HEK293 (cell line): Measurements from ENCODE around the gene ARHGAP25.

Source experiments
- CTCF ChIA-PET: fragments of 350-600 bp; formaldehyde crosslinking; extraction: SDS; loops from one replicate; lab custom pipeline; 2021; ENCODE audit warnings: antibody characterized with exemption; lab: Yijun Ruan, JAX
- POLR2A ChIA-PET: fragments of 300-600 bp; formaldehyde crosslinking; extraction: SDS; loops from one replicate; lab custom pipeline; 2020; ENCODE audit warnings: antibody characterized with exemption, inconsistent platforms; lab: Yijun Ruan, JAX
- H3K27ac ChIP-seq: fragments of 200-500 bp; sonication (Bioruptor generic); 2 replicates; pipeline ENCODE4 v1.5.1; 2014; ENCODE audit warnings: low read depth, low read length, control low read depth, inconsistent platforms; ENCODE audit errors: extremely low read depth
- H3K36me3 ChIP-seq, 2 experiments: fragments of 200-500 bp in 1 of 2; sonication (Bioruptor generic) in 1 of 2; 1 replicate in 1 of 2; 2 replicates in 1 of 2; pipeline ENCODE4 v1.5.1; 2014 to 2017; ENCODE audit warnings: inconsistent platforms in 2 of 2, low read length in 2 of 2; ENCODE audit not compliant: control insufficient read depth in 2 of 2, insufficient read depth in 1 of 2
- H3K4me1 ChIP-seq: fragments of 200-500 bp; sonication (Bioruptor generic); 2 replicates; pipeline ENCODE4 v1.5.1; 2014; ENCODE audit warnings: mild to moderate bottlenecking, low read length, inconsistent platforms; ENCODE audit not compliant: control insufficient read depth, insufficient read depth
- H3K4me3 ChIP-seq: 2 replicates; pipeline ENCODE4 v1.5.1; 2011; ENCODE audit warnings: low read depth, mild to moderate bottlenecking, control low read depth, low read length, moderate library complexity
- H3K9me3 ChIP-seq: fragments of 200-500 bp; sonication (Bioruptor generic); 2 replicates; pipeline ENCODE4 v1.5.1; 2014; ENCODE audit warnings: low read depth, low read length, inconsistent platforms; ENCODE audit not compliant: control insufficient read depth, insufficient read depth
- AEBP2 ChIP-seq: fragments of 450-650 bp; formaldehyde crosslinking; IDR thresholded peaks from 2 replicates; pipeline ENCODE4 v1.5.1; 2016; ENCODE audit warnings: missing biosample characterization, missing genetic modification characterization, borderline replicate concordance
- CTCF ChIP-seq: fragments of 450-650 bp; formaldehyde crosslinking; IDR thresholded peaks from 2 replicates; pipeline ENCODE4 v1.5.1; 2016; ENCODE audit warnings: missing biosample characterization, missing genetic modification characterization
- HOXC10 ChIP-seq: sonication (generic); formaldehyde crosslinking; IDR thresholded peaks from 2 replicates; pipeline ENCODE4 v1.8.1; 2023; ENCODE audit warnings: mild to moderate bottlenecking, missing genetic modification reagents
- PBX3 ChIP-seq: sonication (generic); formaldehyde crosslinking; IDR thresholded peaks from 2 replicates; pipeline ENCODE4 v1.8.1; 2022; ENCODE audit warnings: mild to moderate bottlenecking, moderate library complexity, missing genetic modification reagents
- SETDB1 ChIP-seq: IDR thresholded peaks from one replicate; pipeline ENCODE4 v1.6.1; 2017; ENCODE audit warnings: mild to moderate bottlenecking, low read length, moderate library complexity, mixed read lengths; ENCODE audit not compliant: insufficient read length
- TCF7L2 ChIP-seq: IDR thresholded peaks from 2 replicates; pipeline ENCODE4 v1.6.1; 2011; ENCODE audit warnings: low read depth, mild to moderate bottlenecking, inconsistent platforms, low read length, moderate library complexity, borderline replicate concordance
- TRIM28 ChIP-seq: IDR thresholded peaks from 2 replicates; pipeline ENCODE4 v1.6.1; 2011; ENCODE audit warnings: low read length, control low read depth, borderline replicate concordance
- ZBTB20 ChIP-seq: fragments of 450-650 bp; formaldehyde crosslinking; IDR thresholded peaks from 2 replicates; pipeline ENCODE4 v1.5.1; 2016; ENCODE audit warnings: missing biosample characterization, missing genetic modification characterization
- ZFP3 ChIP-seq: fragments of 450-650 bp; formaldehyde crosslinking; IDR thresholded peaks from 2 replicates; pipeline ENCODE4 v1.5.1; 2016; ENCODE audit warnings: low read depth, missing biosample characterization, missing genetic modification characterization
- ZNF133 ChIP-seq: fragments of 450-650 bp; formaldehyde crosslinking; IDR thresholded peaks from 2 replicates; pipeline ENCODE4 v1.5.1; 2016; ENCODE audit warnings: missing biosample characterization, missing genetic modification characterization
- ZNF157 ChIP-seq: fragments of 450-650 bp; formaldehyde crosslinking; IDR thresholded peaks from 2 replicates; pipeline ENCODE4 v1.5.1; 2016; ENCODE audit warnings: missing biosample characterization, missing genetic modification characterization
- ZNF302 ChIP-seq: fragments of 450-650 bp; formaldehyde crosslinking; IDR thresholded peaks from 2 replicates; pipeline ENCODE4 v1.5.1; 2016; ENCODE audit warnings: missing biosample characterization, missing genetic modification characterization, low read depth
- ZNF433 ChIP-seq: fragments of 450-650 bp; formaldehyde crosslinking; IDR thresholded peaks from 2 replicates; pipeline ENCODE4 v1.5.1; 2016; ENCODE audit warnings: missing biosample characterization, missing genetic modification characterization, low read depth
- ZNF629 ChIP-seq: fragments of 450-650 bp; formaldehyde crosslinking; IDR thresholded peaks from 2 replicates; pipeline ENCODE4 v1.5.1; 2017; ENCODE audit warnings: missing biosample characterization, missing genetic modification characterization
- ZNF664 ChIP-seq: fragments of 450-650 bp; formaldehyde crosslinking; IDR thresholded peaks from 2 replicates; pipeline ENCODE4 v1.5.1; 2016; ENCODE audit warnings: missing biosample characterization, missing genetic modification characterization
- ZNF768 ChIP-seq: fragments of 450-650 bp; formaldehyde crosslinking; IDR thresholded peaks from 2 replicates; pipeline ENCODE4 v1.5.1; 2018; ENCODE audit warnings: missing biosample characterization, mild to moderate bottlenecking, missing genetic modification characterization
- ZNF785 ChIP-seq: fragments of 450-650 bp; formaldehyde crosslinking; IDR thresholded peaks from 2 replicates; pipeline ENCODE4 v1.5.1; 2016; ENCODE audit warnings: missing biosample characterization, missing genetic modification characterization
- ZNF791 ChIP-seq: fragments of 450-650 bp; formaldehyde crosslinking; IDR thresholded peaks from 2 replicates; pipeline ENCODE4 v1.5.1; 2016; ENCODE audit warnings: missing biosample characterization, missing genetic modification characterization
- ZNF837 ChIP-seq: fragments of 450-650 bp; formaldehyde crosslinking; IDR thresholded peaks from 2 replicates; pipeline ENCODE4 v1.5.1; 2016; ENCODE audit warnings: missing biosample characterization, missing genetic modification characterization
- TF ChIP-seq, protein P1 (sequence below): fragments of 450-650 bp; formaldehyde crosslinking; IDR thresholded peaks from 2 replicates; pipeline ENCODE4 v1.5.1; 2016; ENCODE audit warnings: missing biosample characterization, missing genetic modification characterization
- TF ChIP-seq, protein P2 (sequence below): fragments of 450-650 bp; formaldehyde crosslinking; IDR thresholded peaks from 2 replicates; pipeline ENCODE4 v1.5.1; 2017; ENCODE audit warnings: missing biosample characterization, missing genetic modification characterization
- TF ChIP-seq, protein P3 (sequence below): IDR thresholded peaks from 2 replicates; pipeline ENCODE4 v1.6.1; 2011; ENCODE audit warnings: mild to moderate bottlenecking, low read depth, low read length, borderline replicate concordance

Gene ARHGAP25

DNA sequence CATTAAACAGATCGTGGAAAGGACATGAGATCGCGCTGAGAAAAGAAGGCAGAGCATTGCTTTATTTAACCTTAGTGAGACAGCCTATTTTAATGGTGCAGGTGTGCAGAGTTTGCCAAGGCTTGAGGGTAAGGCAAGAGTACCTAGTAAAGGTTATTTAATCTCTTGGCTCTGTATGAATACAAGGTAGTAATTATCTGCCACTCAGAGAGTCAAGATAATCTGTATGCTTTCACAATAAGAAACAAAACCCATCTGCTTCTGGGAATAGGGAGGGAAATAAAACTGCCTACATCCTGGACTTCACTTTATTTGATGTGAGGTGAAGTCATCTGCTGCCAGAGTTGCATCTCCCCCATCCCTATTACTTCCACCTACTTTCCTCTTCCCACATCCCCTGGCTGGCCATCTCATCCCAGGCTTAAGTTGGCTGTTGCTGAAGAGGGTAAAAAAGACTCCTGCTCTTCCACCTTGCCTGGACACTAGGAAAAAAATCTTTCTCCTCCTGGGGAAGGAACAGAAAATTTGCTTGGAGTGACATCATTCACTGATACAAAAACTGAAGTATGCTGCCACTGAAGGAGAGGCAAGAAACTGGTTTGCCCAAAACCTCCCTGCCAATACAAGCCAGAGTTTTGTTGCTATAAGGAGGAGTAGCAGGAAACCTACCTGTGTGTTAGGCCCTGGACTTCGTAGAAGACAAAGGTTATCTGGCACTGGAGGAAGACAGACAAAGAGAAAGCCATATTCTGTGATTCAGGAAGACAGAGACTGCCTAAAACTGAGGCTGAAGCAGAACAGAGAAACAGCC lies 35.8 kb upstream of the ARHGAP25 start (continued):
- TF ChIP-seq TCF7L2 (no peak), ZNF629 (tag by site-specific recombination) (no peak), ZNF768 (no peak), CTCF (no peak)
- TF ChIP-seq, protein P1, sequence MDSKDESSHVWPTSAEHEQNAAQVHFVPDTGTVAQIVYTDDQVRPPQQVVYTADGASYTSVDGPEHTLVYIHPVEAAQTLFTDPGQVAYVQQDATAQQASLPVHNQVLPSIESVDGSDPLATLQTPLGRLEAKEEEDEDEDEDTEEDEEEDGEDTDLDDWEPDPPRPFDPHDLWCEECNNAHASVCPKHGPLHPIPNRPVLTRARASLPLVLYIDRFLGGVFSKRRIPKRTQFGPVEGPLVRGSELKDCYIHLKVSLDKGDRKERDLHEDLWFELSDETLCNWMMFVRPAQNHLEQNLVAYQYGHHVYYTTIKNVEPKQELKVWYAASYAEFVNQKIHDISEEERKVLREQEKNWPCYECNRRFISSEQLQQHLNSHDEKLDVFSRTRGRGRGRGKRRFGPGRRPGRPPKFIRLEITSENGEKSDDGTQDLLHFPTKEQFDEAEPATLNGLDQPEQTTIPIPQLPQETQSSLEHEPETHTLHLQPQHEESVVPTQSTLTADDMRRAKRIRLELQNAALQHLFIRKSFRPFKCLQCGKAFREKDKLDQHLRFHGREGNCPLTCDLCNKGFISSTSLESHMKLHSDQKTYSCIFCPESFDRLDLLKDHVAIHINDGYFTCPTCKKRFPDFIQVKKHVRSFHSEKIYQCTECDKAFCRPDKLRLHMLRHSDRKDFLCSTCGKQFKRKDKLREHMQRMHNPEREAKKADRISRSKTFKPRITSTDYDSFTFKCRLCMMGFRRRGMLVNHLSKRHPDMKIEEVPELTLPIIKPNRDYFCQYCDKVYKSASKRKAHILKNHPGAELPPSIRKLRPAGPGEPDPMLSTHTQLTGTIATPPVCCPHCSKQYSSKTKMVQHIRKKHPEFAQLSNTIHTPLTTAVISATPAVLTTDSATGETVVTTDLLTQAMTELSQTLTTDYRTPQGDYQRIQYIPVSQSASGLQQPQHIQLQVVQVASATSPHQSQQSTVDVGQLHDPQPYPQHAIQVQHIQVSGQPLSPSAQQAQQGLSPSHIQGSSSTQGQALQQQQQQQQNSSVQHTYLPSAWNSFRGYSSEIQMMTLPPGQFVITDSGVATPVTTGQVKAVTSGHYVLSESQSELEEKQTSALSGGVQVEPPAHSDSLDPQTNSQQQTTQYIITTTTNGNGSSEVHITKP (tag by site-specific recombination), result peak; percentile 40

GRCh38 chr2:68700560-68700959 lies 34.1 kb upstream of the ARHGAP25 start:
- ChIA-PET POLR2A (no interaction called here), CTCF (interaction anchor here (0.9 to 1.8 kb wide), 3 partner anchors 9 to 224 kb away, joined by 3 to 11 read pairs (median 3); no protein-coding TSS in a partner anchor)
- Histone ChIP-seq H3K27ac (no peak overlapping the region), H3K36me3 (no peaks in the 10 kb centered on the region), H3K4me3 (no peak overlapping the region), H3K4me1 (no peaks in the 10 kb centered on the region), H3K9me3 (no peaks in the 10 kb centered on the region)
- TF ChIP-seq SETDB1 (peak; percentile 44), PBX3 (no peak), ZNF837 (no peak)
- TF ChIP-seq, protein P2, sequence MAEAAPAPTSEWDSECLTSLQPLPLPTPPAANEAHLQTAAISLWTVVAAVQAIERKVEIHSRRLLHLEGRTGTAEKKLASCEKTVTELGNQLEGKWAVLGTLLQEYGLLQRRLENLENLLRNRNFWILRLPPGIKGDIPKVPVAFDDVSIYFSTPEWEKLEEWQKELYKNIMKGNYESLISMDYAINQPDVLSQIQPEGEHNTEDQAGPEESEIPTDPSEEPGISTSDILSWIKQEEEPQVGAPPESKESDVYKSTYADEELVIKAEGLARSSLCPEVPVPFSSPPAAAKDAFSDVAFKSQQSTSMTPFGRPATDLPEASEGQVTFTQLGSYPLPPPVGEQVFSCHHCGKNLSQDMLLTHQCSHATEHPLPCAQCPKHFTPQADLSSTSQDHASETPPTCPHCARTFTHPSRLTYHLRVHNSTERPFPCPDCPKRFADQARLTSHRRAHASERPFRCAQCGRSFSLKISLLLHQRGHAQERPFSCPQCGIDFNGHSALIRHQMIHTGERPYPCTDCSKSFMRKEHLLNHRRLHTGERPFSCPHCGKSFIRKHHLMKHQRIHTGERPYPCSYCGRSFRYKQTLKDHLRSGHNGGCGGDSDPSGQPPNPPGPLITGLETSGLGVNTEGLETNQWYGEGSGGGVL (tag by site-specific recombination), result no peak

- no peaks in the 10 kb centered on the region; the same call in 1 of the 2 replicates for H3K4me1 ChIP-seq
- H3K4me3 ChIP-seq, result no peak overlapping the region
- H3K27ac ChIP-seq, result no peak overlapping the region
- ChIA-PET CTCF (interaction anchor here (0.6 kb wide), 1 partner anchor 250 kb away, joined by 4 read pairs; no protein-coding TSS in a partner anchor), POLR2A (interaction anchor here (0.5 kb wide), 1 partner anchor 527 kb away, joined by 3 read pairs; no protein-coding TSS in a partner anchor)
- H3K36me3 ChIP-seq, result no peaks in the 10 kb centered on the region
- H3K9me3 ChIP-seq, result no peaks in the 10 kb centered on the region
- TF ChIP-seq ZFP3 (tag by site-specific recombination), result no peak
- no peak for TF ChIP-seq TRIM28
- TF ChIP-seq ZNF433 (tag by site-specific recombination), result no peak
- no peak for TF ChIP-seq ZNF157
- no peak for TF ChIP-seq ZNF664
- no peak for TF ChIP-seq ZBTB20 (tag by site-specific recombination)
- no peak for TF ChIP-seq ZNF785 (tag by site-specific recombination)
- no peak for TF ChIP-seq ZNF302 (tag by site-specific recombination)
- TF ChIP-seq AEBP2 (tag by site-specific recombination), result no peak
- TF ChIP-seq ZNF133 (tag by site-specific recombination), result no peak
- no peak for TF ChIP-seq ZNF791 (tag by site-specific recombination)
- TF ChIP-seq, protein P3, sequence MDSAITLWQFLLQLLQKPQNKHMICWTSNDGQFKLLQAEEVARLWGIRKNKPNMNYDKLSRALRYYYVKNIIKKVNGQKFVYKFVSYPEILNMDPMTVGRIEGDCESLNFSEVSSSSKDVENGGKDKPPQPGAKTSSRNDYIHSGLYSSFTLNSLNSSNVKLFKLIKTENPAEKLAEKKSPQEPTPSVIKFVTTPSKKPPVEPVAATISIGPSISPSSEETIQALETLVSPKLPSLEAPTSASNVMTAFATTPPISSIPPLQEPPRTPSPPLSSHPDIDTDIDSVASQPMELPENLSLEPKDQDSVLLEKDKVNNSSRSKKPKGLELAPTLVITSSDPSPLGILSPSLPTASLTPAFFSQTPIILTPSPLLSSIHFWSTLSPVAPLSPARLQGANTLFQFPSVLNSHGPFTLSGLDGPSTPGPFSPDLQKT, result no peak
- no peak for TF ChIP-seq HOXC10 (CRISPR knock-in tag)
Observed at GRCh38 chr2:68706637-68707036, 28.0 kb upstream of the ARHGAP25 start.
